ENCODE results near the gene TCN1. TPM values are rescaled to one million over a fixed set of nuclear protein-coding genes. Genes with fewer than 3 reads are reported as not detected.

The TCN1 gene
- total and polyA plus RNA-seq, 11 donors = 0.11 to 0.53 TPM; not detected in 9

Other genes with a start within 250 kb of the TCN1 start
- 10 to 100 TPM; 14.4 to 33.3 (median 24.8) TPM for gene PATL1, start 197.4 kb downstream of the TCN1 start, total RNA-seq
- gene PATL1, start 197.4 kb downstream of the TCN1 start, polyA plus RNA-seq = 10 to 100 TPM in 1 of 2 donors, 1 to 10 TPM in 1; 9.3 to 23.9 TPM
- gene OR10V1, start 152.6 kb downstream of the TCN1 start, total RNA-seq = not detected
- gene OR10V1, start 152.6 kb downstream of the TCN1 start, polyA plus RNA-seq = not detected
- 10 to 100 TPM in 4 of 9 donors, 1 to 10 TPM in 5; 7.7 to 16.5 (median 10.0) TPM for gene STX3, start 111.1 kb downstream of the TCN1 start, total RNA-seq
- gene STX3, start 111.1 kb downstream of the TCN1 start, polyA plus RNA-seq = 10 to 100 TPM in 1 of 2 donors, 1 to 10 TPM in 1; 6.8 to 16.6 TPM
- 100 to 1,000 TPM in 1 of 9 donors, 10 to 100 TPM in 8; 59.3 to 117 (median 84.9) TPM for gene MRPL16, start 55.7 kb downstream of the TCN1 start, total RNA-seq
- gene MRPL16, start 55.7 kb downstream of the TCN1 start, polyA plus RNA-seq = 100 to 1,000 TPM in 1 of 2 donors, 10 to 100 TPM in 1; 73.6 to 124 TPM
- not detected for gene CBLIF, start 21.0 kb downstream of the TCN1 start, total RNA-seq
- gene CBLIF, start 21.0 kb downstream of the TCN1 start, polyA plus RNA-seq = not detected
- not detected for gene OOSP3, start 12.3 kb upstream of the TCN1 start, total RNA-seq
- gene OOSP3, start 12.3 kb upstream of the TCN1 start, polyA plus RNA-seq = not detected
- gene OOSP1, start 71.9 kb upstream of the TCN1 start, total RNA-seq = under 1 TPM in 1 of 9 donors, not detected in 8; 0.38 TPM
- gene OOSP1, start 71.9 kb upstream of the TCN1 start, polyA plus RNA-seq = not detected
- not detected for gene OOSP4A, start 97.5 kb upstream of the TCN1 start, total RNA-seq
- not detected for gene OOSP4A, start 97.5 kb upstream of the TCN1 start, polyA plus RNA-seq
- gene OOSP4B, start 150.7 kb upstream of the TCN1 start, total RNA-seq = not detected
- not detected for gene OOSP4B, start 150.7 kb upstream of the TCN1 start, polyA plus RNA-seq
- not detected for gene OOSP2, start 173.9 kb upstream of the TCN1 start, total RNA-seq
- not detected for gene OOSP2, start 173.9 kb upstream of the TCN1 start, polyA plus RNA-seq
- gene MS4A3, start 190.2 kb upstream of the TCN1 start, total RNA-seq = 1 to 10 TPM in 1 of 9 donors, not detected in 8; 1.4 TPM
- under 1 TPM in 1 of 2 donors, not detected in 1; 0.11 TPM for gene MS4A3, start 190.2 kb upstream of the TCN1 start, polyA plus RNA-seq
- gene MS4A2, start 222.2 kb upstream of the TCN1 start, total RNA-seq = under 1 TPM in 8 of 9 donors, not detected in 1; 0.05 to 0.57 (median 0.19) TPM
- gene MS4A2, start 222.2 kb upstream of the TCN1 start, polyA plus RNA-seq = under 1 TPM; 0.01 to 0.04 TPM